H1 (cell line): ENCODE measurements around the gene SHANK2. TPM values are rescaled to one million over a fixed set of nuclear protein-coding genes. Genes with fewer than 3 reads are reported as not detected.

ENCODE experiments used
- CTCF ChIA-PET: fragments of 300-600 bp; sonication (Branson Sonifier 250); formaldehyde crosslinking; loops from one replicate; lab custom pipeline; 2021; ENCODE audit not compliant: partially characterized antibody; lab: Charles Lee
- POLR2A ChIA-PET: fragments of 300-600 bp; sonication (Branson Sonifier 250); formaldehyde crosslinking; loops from one replicate; lab custom pipeline; 2021; ENCODE audit warnings: inconsistent platforms; ENCODE audit not compliant: partially characterized antibody; lab: Charles Lee
- DNase-seq, 2 experiments: peaks; one replicate each; pipeline versions ENCODE4 v3.0.0 to v3.0.0-alpha.2; 2010 to 2022; ENCODE audit warnings: low spot score in 2 of 2, low read depth in 1 of 2, mixed read lengths in 1 of 2
- FAIRE-seq: peaks from 2 replicates; lab custom pipeline; 2011; peaks lifted over from hg19 to GRCh38; lab: Jason Lieb, UNC
- H2AFZ ChIP-seq: 2 replicates; pipeline ENCODE4 v1.8.1; 2012; ENCODE audit warnings: low read length, inconsistent platforms
- H2AK5ac ChIP-seq: 2 replicates; pipeline ENCODE4 v1.6.1; 2013; ENCODE audit warnings: low read depth, low read length
- H2BK120ac ChIP-seq: replicated peaks from 2 replicates; pipeline ENCODE3; 2013; ENCODE audit warnings: low read depth, low read length, inconsistent platforms
- H2BK12ac ChIP-seq: 2 replicates; pipeline ENCODE4 v1.6.1; 2013; ENCODE audit warnings: low read depth, low read length
- H2BK15ac ChIP-seq: 2 replicates; pipeline ENCODE4 v1.6.1; 2013; ENCODE audit warnings: low read length
- H2BK20ac ChIP-seq: 2 replicates; pipeline ENCODE4 v1.6.1; 2013; ENCODE audit warnings: low read length
- H2BK5ac ChIP-seq: 2 replicates; pipeline ENCODE4 v1.6.1; 2013; ENCODE audit warnings: low read depth, low read length
- H3K14ac ChIP-seq: 2 replicates; pipeline ENCODE4 v1.6.1; 2013; ENCODE audit warnings: inconsistent platforms; ENCODE audit not compliant: insufficient read length
- H3K18ac ChIP-seq: 2 replicates; pipeline ENCODE4 v1.6.1; 2013; ENCODE audit warnings: low read length; ENCODE audit errors: extremely low read depth
- H3K23ac ChIP-seq: 2 replicates; pipeline ENCODE4 v1.6.1; 2013; ENCODE audit warnings: inconsistent platforms; ENCODE audit not compliant: insufficient read length
- H3K23me2 ChIP-seq: 2 replicates; pipeline ENCODE4 v1.6.1; 2013; ENCODE audit warnings: low read depth, low read length
- H3K27ac ChIP-seq: 2 replicates; pipeline ENCODE4 v1.6.1; 2011; ENCODE audit warnings: low read depth, low read length, inconsistent platforms
- H3K27me3 ChIP-seq, 4 experiments: replicated peaks in 1 of 4; 1 replicate in 1 of 4; 2 replicates in 3 of 4; pipeline versions ENCODE4 v1.6.1 to v1.8.1; 2011 to 2013; ENCODE audit warnings: low read length in 3 of 4, mild to moderate bottlenecking in 3 of 4, inconsistent platforms in 2 of 4, mixed read lengths in 2 of 4, moderate library complexity in 1 of 4; ENCODE audit not compliant: control insufficient read depth in 3 of 4, insufficient read depth in 3 of 4; ENCODE audit errors: extremely low read depth in 1 of 4
- H3K36me3 ChIP-seq, 4 experiments: 2 replicates each; pipeline versions ENCODE4 v1.6.1 to v1.8.1; 2011 to 2013; ENCODE audit warnings: mild to moderate bottlenecking in 4 of 4, low read length in 3 of 4, moderate library complexity in 2 of 4, control low read depth in 1 of 4, inconsistent platforms in 1 of 4; ENCODE audit not compliant: insufficient read depth in 4 of 4, control insufficient read depth in 2 of 4
- H3K4ac ChIP-seq: replicated peaks from 2 replicates; pipeline ENCODE3; 2013; ENCODE audit warnings: low read length, low read depth, mixed read lengths, inconsistent platforms; ENCODE audit not compliant: insufficient read length
- H3K4me1 ChIP-seq, 4 experiments: replicated peaks in 1 of 4; 1 replicate in 1 of 4; 2 replicates in 3 of 4; pipeline versions ENCODE4 v1.6.1 to v1.8.1; 2011 to 2013; ENCODE audit warnings: low read length in 3 of 4, inconsistent platforms in 2 of 4, mixed read lengths in 1 of 4; ENCODE audit not compliant: insufficient read depth in 4 of 4, control insufficient read depth in 3 of 4
- H3K4me2 ChIP-seq, 2 experiments: 2 replicates each; pipeline versions ENCODE4 v1.6.1 to v1.8.1; 2011 to 2013; ENCODE audit warnings: low read depth in 2 of 2, low read length in 2 of 2, control low read depth in 1 of 2, inconsistent platforms in 1 of 2, mild to moderate bottlenecking in 1 of 2; ENCODE audit not compliant: insufficient read depth in 1 of 2
- H3K4me3 ChIP-seq, 4 experiments: fragments of 200-600, 300-600 bp in 1 of 4; sonication (generic), shearing (Covaris generic), sonication (Bioruptor Twin) in 1 of 4; 2 replicates each; pipeline versions ENCODE4 v1.5.1 to v1.8.1; 2011 to 2016; ENCODE audit warnings: low read length in 4 of 4, low read depth in 3 of 4, control low read depth in 2 of 4, inconsistent platforms in 2 of 4, mild to moderate bottlenecking in 2 of 4, mixed read lengths in 1 of 4, moderate library complexity in 1 of 4; ENCODE audit not compliant: insufficient read depth in 2 of 4; ENCODE audit errors: extremely low read depth in 1 of 4
- H3K56ac ChIP-seq: replicated peaks from 2 replicates; pipeline ENCODE3; 2013; ENCODE audit warnings: low read depth, mild to moderate bottlenecking, mixed read lengths, low read length, inconsistent platforms; ENCODE audit not compliant: insufficient read length
- H3K79me1 ChIP-seq: 2 replicates; pipeline ENCODE4 v1.6.1; 2013; ENCODE audit warnings: low read depth, low read length, control low read depth
- H3K79me2 ChIP-seq, 2 experiments: 2 replicates each; pipeline versions ENCODE4 v1.6.1 to v1.8.1; 2012 to 2013; ENCODE audit warnings: low read length in 2 of 2, mild to moderate bottlenecking in 2 of 2, inconsistent platforms in 1 of 2; ENCODE audit not compliant: insufficient read depth in 2 of 2, control insufficient read depth in 1 of 2
- H3K9ac ChIP-seq, 4 experiments: replicated peaks in 1 of 4; 1 replicate in 1 of 4; 2 replicates in 3 of 4; pipeline versions ENCODE4 v1.6.1 to v1.8.1; 2011 to 2013; ENCODE audit warnings: low read depth in 3 of 4, low read length in 3 of 4, control low read depth in 2 of 4, mild to moderate bottlenecking in 2 of 4, moderate library complexity in 2 of 4, inconsistent platforms in 1 of 4; ENCODE audit errors: extremely low read depth in 1 of 4
- H3K9me3 ChIP-seq, 2 experiments: 2 replicates each; pipeline versions ENCODE4 v1.6.1 to v1.8.1; 2012 to 2013; ENCODE audit warnings: mild to moderate bottlenecking in 2 of 2, moderate library complexity in 2 of 2, control low read depth in 1 of 2, inconsistent platforms in 1 of 2, low read depth in 1 of 2, low read length in 1 of 2, mixed read lengths in 1 of 2; ENCODE audit not compliant: insufficient read depth in 2 of 2
- H4K20me1 ChIP-seq, 2 experiments: replicated peaks in 1 of 2; 2 replicates each; pipeline versions ENCODE3 to v1.8.1; 2011 to 2013; ENCODE audit warnings: inconsistent platforms in 2 of 2, low read length in 2 of 2, mild to moderate bottlenecking in 1 of 2; ENCODE audit not compliant: insufficient read depth in 2 of 2, control insufficient read depth in 1 of 2
- H4K5ac ChIP-seq: 2 replicates; pipeline ENCODE4 v1.6.1; 2013; ENCODE audit warnings: low read length, low read depth, mixed read lengths, inconsistent platforms; ENCODE audit not compliant: insufficient read length
- H4K8ac ChIP-seq: 2 replicates; pipeline ENCODE4 v1.8.0; 2013; ENCODE audit warnings: mild to moderate bottlenecking, moderate library complexity, low read length, inconsistent platforms; ENCODE audit not compliant: insufficient read depth; ENCODE audit errors: extremely low read depth
- H4K91ac ChIP-seq: replicated peaks from 2 replicates; pipeline ENCODE3; 2013; ENCODE audit warnings: low read length, mixed read lengths, inconsistent platforms; ENCODE audit not compliant: insufficient read length
- BRCA1 ChIP-seq: IDR thresholded peaks from 2 replicates; pipeline ENCODE4 v1.6.1; 2012; ENCODE audit warnings: low read depth, low read length, improper control_type of control experiment
- CEBPB ChIP-seq: IDR thresholded peaks from 2 replicates; pipeline ENCODE4 v1.6.1; 2012; ENCODE audit warnings: low read depth, low read length
- CHD2 ChIP-seq: IDR thresholded peaks from 2 replicates; pipeline ENCODE4 v1.6.1; 2012; ENCODE audit warnings: low read length, improper control_type of control experiment
- EGR1 ChIP-seq: IDR thresholded peaks from 2 replicates; pipeline ENCODE4 v1.6.1; 2011; ENCODE audit warnings: low read depth, low read length, borderline replicate concordance
- HDAC2 ChIP-seq, 2 experiments: fragments of 300-600 bp in 1 of 2; sonication (generic) in 1 of 2; IDR thresholded peaks; 2 replicates each; pipeline ENCODE4 v1.6.1; 2011 to 2012; ENCODE audit warnings: low read depth in 2 of 2, low read length in 2 of 2, mild to moderate bottlenecking in 2 of 2, moderate library complexity in 2 of 2, borderline replicate concordance in 1 of 2, inconsistent platforms in 1 of 2
- JUND ChIP-seq: IDR thresholded peaks from 2 replicates; pipeline ENCODE4 v1.6.1; 2011; ENCODE audit warnings: mild to moderate bottlenecking, improper control_type of control experiment, low read length
- KDM1A ChIP-seq: fragments of 200-600, 300-600 bp; sonication (generic); IDR thresholded peaks from 2 replicates; pipeline ENCODE4 v1.7.1; 2016; ENCODE audit warnings: mild to moderate bottlenecking, low read length, borderline replicate concordance
- SIN3A ChIP-seq, 2 experiments: IDR thresholded peaks in 1 of 2; conservative IDR thresholded peaks in 1 of 2; 2 replicates each; pipeline ENCODE4 v1.6.1; 2011 to 2012; ENCODE audit warnings: low read length in 2 of 2, improper control_type of control experiment in 1 of 2, low read depth in 1 of 2, mild to moderate bottlenecking in 1 of 2
- SP4 ChIP-seq: IDR thresholded peaks from 2 replicates; pipeline ENCODE4 v1.6.1; 2012; ENCODE audit warnings: low read length, inconsistent platforms
- WGBS, 2 experiments: shearing (Covaris generic) in 1 of 2; methylation state at CpG; one replicate each; pipeline versions ENCODE4 v1.1.6 to v1.1.7; 2013 to 2015; ENCODE audit warnings: low lambda C conversion rate in 2 of 2, mixed read lengths in 2 of 2, inconsistent platforms in 1 of 2, low coverage in 1 of 2, missing lambda C conversion rate in 1 of 2; ENCODE audit not compliant: insufficient replicate concordance in 2 of 2, insufficient coverage in 1 of 2, insufficient read length in 1 of 2; ENCODE audit errors: extremely low coverage in 1 of 2, missing lambda C conversion rate in 1 of 2; 5-methylcytosine and 5-hydroxymethylcytosine counted together
- polyA plus RNA-seq, 7 experiments: library from polyadenylated mRNA; depleted of rRNA in 3 of 7; stranded (reverse) in 5 of 7; unstranded in 2 of 7; fragments of >200 nt in 5 of 7; fragments of 200-250 nt in 2 of 7; gene quantifications; 1 replicate in 5 of 7; 2 replicates in 1 of 7; 4 replicates in 1 of 7; pipeline versions ENCODE4 v1.2.1 to v1.2.3, GENCODE V29; 2011 to 2013; ENCODE audit warnings: missing spikeins in 2 of 7, mixed read lengths in 2 of 7
- total RNA-seq: library from RNA; stranded (reverse); fragmentation: NEBNext Ultra II Directional; extraction: Animal tissue kit (Norgen Biotek cat#: 25700); gene quantifications from 2 replicates; pipeline ENCODE4 v1.2.1, GENCODE V29; 2021
- TF ChIP-seq, protein P1 (sequence below): IDR thresholded peaks from 2 replicates; pipeline ENCODE4 v1.6.1; 2012; ENCODE audit warnings: inconsistent platforms

The SHANK2 gene
- total and polyA plus RNA-seq, 2 of the 8 experiments (the other 6 are each of a cell fraction or from before 2014, with no cell fraction given): 10.1 to 54.2 TPM

DNA sequence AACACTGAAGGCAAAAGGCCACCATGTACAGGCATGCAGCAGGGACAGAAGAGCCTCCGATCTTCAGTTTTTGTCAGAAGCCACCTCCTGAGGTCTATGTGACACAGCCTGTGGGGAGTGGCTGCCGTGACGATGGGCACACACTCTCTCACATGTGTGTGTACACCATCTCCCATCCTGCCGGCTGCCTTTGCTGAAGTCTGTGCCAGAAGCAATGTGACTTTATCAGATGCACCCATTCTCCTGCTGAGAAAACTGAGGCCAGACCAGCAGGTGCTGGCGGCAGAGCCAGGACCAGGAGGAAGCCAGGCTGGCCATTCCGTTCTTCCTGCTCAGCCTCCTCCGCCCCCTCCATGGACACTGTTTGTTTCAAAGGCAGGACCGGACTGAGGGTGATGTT, 16.7 kb downstream of the SHANK2 start:
- peaks cover 2 to 9% (median 8%) of the 10 kb centered on the region in 4 experiments; a peak in 7 of 8 replicates for H3K36me3 ChIP-seq
- no peak overlapping the region for H2BK15ac ChIP-seq
- H3K79me2 ChIP-seq: peaks cover 14 to 93% of the 10 kb centered on the region in 2 experiments
- 95% methylated on average over 8 of the region's 8 CpGs; no CpG with 5 or more reads in 1 of the 2 experiments for WGBS, 2 experiments
- no peak overlapping the region for H2BK5ac ChIP-seq
- peaks cover 3 to 13% of the 10 kb centered on the region in 2 experiments for H4K20me1 ChIP-seq
- H3K27me3 ChIP-seq: no peaks in the 10 kb centered on the region
- H3K4me2 ChIP-seq: no peak overlapping the region
- H2AFZ ChIP-seq: no peak overlapping the region
- no peak overlapping the region for H2BK20ac ChIP-seq
- POLR2A ChIA-PET: interaction anchor here (2.5 kb wide), 1 partner anchor 11 kb away, joined by 6 read pairs; no protein-coding TSS in a partner anchor
- H2BK12ac ChIP-seq: no peak overlapping the region
- peaks cover 21% of the 10 kb centered on the region for H3K79me1 ChIP-seq
- H3K14ac ChIP-seq: no peak overlapping the region
- peaks cover 0 to 6% (median 4%) of the 10 kb centered on the region in 4 experiments; a peak in 5 of 7 replicates for H3K4me1 ChIP-seq
- no peak overlapping the region for H4K91ac ChIP-seq
- no peak overlapping the region for H3K56ac ChIP-seq
- H3K9ac ChIP-seq: no peak overlapping the region
- no peaks in the 10 kb centered on the region for H3K9me3 ChIP-seq
- no peak overlapping the region; the same call in 1 of the 2 replicates for H4K8ac ChIP-seq
- TF ChIP-seq EGR1: no peak
- peak in 1 of 2 experiments; percentile 60; a peak in 1 of 4 replicates for TF ChIP-seq HDAC2 (IDR thresholded peaks at IDR 0.05; ENCODE audit: borderline replicate concordance in 1 of 2, low read depth in 2 of 2, low read length in 2 of 2)
- no peak for TF ChIP-seq SIN3A (conservative IDR thresholded peaks at IDR 0.05 in 1 of 2, IDR thresholded peaks at IDR 0.05 in 1 of 2; ENCODE audit: low read depth in 1 of 2, low read length in 2 of 2)
- TF ChIP-seq, protein P1, sequence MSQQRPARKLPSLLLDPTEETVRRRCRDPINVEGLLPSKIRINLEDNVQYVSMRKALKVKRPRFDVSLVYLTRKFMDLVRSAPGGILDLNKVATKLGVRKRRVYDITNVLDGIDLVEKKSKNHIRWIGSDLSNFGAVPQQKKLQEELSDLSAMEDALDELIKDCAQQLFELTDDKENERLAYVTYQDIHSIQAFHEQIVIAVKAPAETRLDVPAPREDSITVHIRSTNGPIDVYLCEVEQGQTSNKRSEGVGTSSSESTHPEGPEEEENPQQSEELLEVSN: no peak
- TF ChIP-seq JUND: no peak
- no peak for TF ChIP-seq BRCA1
- TF ChIP-seq CEBPB: no peak
- no peak for TF ChIP-seq CHD2
- peak; percentile 92 for TF ChIP-seq KDM1A
- no peak for TF ChIP-seq SP4
- TF ChIP-seq, all 59 proteins: peak for 2
- Histone ChIP-seq H3K23me2 (no peaks in the 10 kb centered on the region), H2AK5ac (no peak overlapping the region), H4K5ac (no peak overlapping the region), H3K4ac (no peak overlapping the region), H3K23ac (no peak overlapping the region), H3K18ac (no peak overlapping the region), H2BK120ac (no peak overlapping the region), H3K27ac (no peak overlapping the region), H3K4me3 (no peak overlapping the region)
- DNase-seq (no peak), FAIRE-seq (no peak)
- CTCF ChIA-PET: interaction anchor here (5.2 kb wide), 1 partner anchor 11 kb away, joined by 16 read pairs; no protein-coding TSS in a partner anchor
